H9 (cell line): ENCODE results near the gene SKIC8. TPM values are rescaled to one million over a fixed set of nuclear protein-coding genes. Genes with fewer than 3 reads are reported as not detected.
A peak's percentile ranks its signal among the peaks of the same experiment; 100 is the strongest.

ENCODE experiments used
- DNase-seq: peaks from one replicate; pipeline ENCODE4 v3.0.0-alpha.2; 2017
- H2AFZ ChIP-seq: one replicate; pipeline ENCODE4 v1.6.1; 2013; ENCODE audit warnings: mild to moderate bottlenecking, low read length, control low read depth, moderate library complexity
- H2AK5ac ChIP-seq: 2 replicates; pipeline ENCODE4 v1.6.1; 2013; ENCODE audit warnings: low read length, control low read depth, mixed read lengths; ENCODE audit not compliant: insufficient read length
- H2BK120ac ChIP-seq: one replicate; pipeline ENCODE4 v1.6.1; 2013; ENCODE audit warnings: low read depth, mild to moderate bottlenecking, low read length, control low read depth, inconsistent platforms; ENCODE audit not compliant: poor library complexity, severe bottlenecking
- H2BK12ac ChIP-seq: 2 replicates; pipeline ENCODE4 v1.6.1; 2013; ENCODE audit warnings: low read length, control low read depth, mixed read lengths, low read depth; ENCODE audit not compliant: insufficient read length
- H2BK15ac ChIP-seq: 2 replicates; pipeline ENCODE4 v1.6.1; 2013; ENCODE audit warnings: low read depth, low read length, control low read depth
- H2BK20ac ChIP-seq: one replicate; pipeline ENCODE4 v1.6.1; 2013; ENCODE audit warnings: low read depth, mild to moderate bottlenecking, low read length, control low read depth, inconsistent platforms; ENCODE audit not compliant: poor library complexity, severe bottlenecking
- H2BK5ac ChIP-seq: 2 replicates; pipeline ENCODE4 v1.6.1; 2013; ENCODE audit warnings: low read length, control low read depth, mixed read lengths; ENCODE audit not compliant: insufficient read length
- H3K14ac ChIP-seq: 2 replicates; pipeline ENCODE4 v1.6.1; 2013; ENCODE audit warnings: low read length, control low read depth; ENCODE audit not compliant: insufficient read depth
- H3K18ac ChIP-seq: 2 replicates; pipeline ENCODE4 v1.6.1; 2013; ENCODE audit warnings: low read depth, mild to moderate bottlenecking, mixed read lengths, low read length, control low read depth; ENCODE audit not compliant: insufficient read length
- H3K23ac ChIP-seq: 2 replicates; pipeline ENCODE4 v1.6.1; 2013; ENCODE audit warnings: low read length, control low read depth, mixed read lengths, low read depth; ENCODE audit not compliant: insufficient read length
- H3K23me2 ChIP-seq: 2 replicates; pipeline ENCODE4 v1.6.1; 2013; ENCODE audit warnings: low read depth, mild to moderate bottlenecking, mixed read lengths, low read length, control low read depth; ENCODE audit not compliant: insufficient read length, poor library complexity, severe bottlenecking
- H3K27ac ChIP-seq: 2 replicates; pipeline ENCODE4 v1.5.1; 2013; ENCODE audit warnings: low read length, control low read depth, mixed read lengths, low read depth; ENCODE audit not compliant: insufficient read length
- H3K27me3 ChIP-seq: 2 replicates; pipeline ENCODE4 v1.6.1; 2013; ENCODE audit warnings: low read length, control low read depth, inconsistent platforms; ENCODE audit not compliant: insufficient read depth
- H3K4ac ChIP-seq: 2 replicates; pipeline ENCODE4 v1.6.1; 2013; ENCODE audit warnings: low read depth, mild to moderate bottlenecking, control low read depth, inconsistent platforms, low read length, moderate library complexity
- H3K4me1 ChIP-seq: 2 replicates; pipeline ENCODE4 v1.6.1; 2013; ENCODE audit warnings: low read length, control low read depth, inconsistent platforms; ENCODE audit not compliant: insufficient read depth
- H3K4me2 ChIP-seq: 2 replicates; pipeline ENCODE4 v1.6.1; 2013; ENCODE audit warnings: low read length, control low read depth, mixed read lengths; ENCODE audit not compliant: insufficient read length, insufficient read depth
- H3K56ac ChIP-seq: 2 replicates; pipeline ENCODE4 v1.6.1; 2013; ENCODE audit warnings: low read depth, mild to moderate bottlenecking, mixed read lengths, low read length, control low read depth; ENCODE audit not compliant: insufficient read length
- H3K79me1 ChIP-seq: 2 replicates; pipeline ENCODE4 v1.6.1; 2013; ENCODE audit warnings: low read depth, mild to moderate bottlenecking, moderate library complexity, low read length, control low read depth, inconsistent platforms; ENCODE audit not compliant: insufficient read depth, poor library complexity, severe bottlenecking
- H3K79me2 ChIP-seq: 2 replicates; pipeline ENCODE4 v1.6.1; 2013; ENCODE audit warnings: low read length, control low read depth, inconsistent platforms; ENCODE audit not compliant: insufficient read depth
- H3K9ac ChIP-seq: 2 replicates; pipeline ENCODE4 v1.6.1; 2013; ENCODE audit warnings: low read length, control low read depth, mixed read lengths; ENCODE audit not compliant: insufficient read length; ENCODE audit errors: extremely low read depth
- H3K9me3 ChIP-seq: one replicate; pipeline ENCODE4 v1.6.1; 2013; ENCODE audit warnings: low read depth, low read length, inconsistent platforms; ENCODE audit not compliant: control insufficient read depth
- H3T11ph ChIP-seq: one replicate; pipeline ENCODE4 v1.6.1; 2013; ENCODE audit warnings: mild to moderate bottlenecking, low read length, control low read depth, inconsistent platforms
- H4K20me1 ChIP-seq: one replicate; pipeline ENCODE4 v1.6.1; 2013; ENCODE audit not compliant: control insufficient read depth, insufficient read length, insufficient read depth
- H4K5ac ChIP-seq: 2 replicates; pipeline ENCODE4 v1.6.1; 2013; ENCODE audit warnings: low read depth, mild to moderate bottlenecking, mixed read lengths, low read length, control low read depth; ENCODE audit not compliant: insufficient read length
- H4K8ac ChIP-seq: replicated peaks from 2 replicates; pipeline ENCODE4 v1.6.1; 2013; ENCODE audit warnings: low read length, control low read depth, mixed read lengths, low read depth; ENCODE audit not compliant: insufficient read length
- H4K91ac ChIP-seq: 2 replicates; pipeline ENCODE4 v1.6.1; 2013; ENCODE audit warnings: low read depth, mild to moderate bottlenecking, moderate library complexity, mixed read lengths, low read length, control low read depth; ENCODE audit not compliant: insufficient read length
- H3K27ac Mint-ChIP-seq, 3 experiments: 2 replicates in 2 of 3; 3 replicates in 1 of 3; pipeline ENCODE4 v1.8.0; 2020 to 2021; ENCODE audit warnings: mixed read lengths in 3 of 3, mild to moderate bottlenecking in 1 of 3, moderate library complexity in 1 of 3
- H3K27me3 Mint-ChIP-seq: 2 replicates; pipeline ENCODE4 v1.8.0; 2021; ENCODE audit warnings: low read depth, mild to moderate bottlenecking, moderate library complexity, mixed read lengths
- H3K36me3 Mint-ChIP-seq, 3 experiments: 2 replicates in 2 of 3; 3 replicates in 1 of 3; pipeline ENCODE4 v1.8.0; 2020 to 2021; ENCODE audit warnings: low read depth in 3 of 3, mixed read lengths in 3 of 3; ENCODE audit not compliant: insufficient read depth in 1 of 3
- H3K4me1 Mint-ChIP-seq, 2 experiments: 2 replicates each; pipeline ENCODE4 v1.8.0; 2020; ENCODE audit warnings: mixed read lengths in 2 of 2
- H3K4me3 Mint-ChIP-seq, 2 experiments: 2 replicates in 1 of 2; 3 replicates in 1 of 2; pipeline ENCODE4 v1.8.0; 2020 to 2021; ENCODE audit warnings: mild to moderate bottlenecking in 2 of 2, mixed read lengths in 2 of 2, moderate library complexity in 1 of 2
- H3K9me3 Mint-ChIP-seq, 2 experiments: 2 replicates in 1 of 2; 3 replicates in 1 of 2; pipeline ENCODE4 v1.8.0; 2020; ENCODE audit warnings: mild to moderate bottlenecking in 2 of 2, mixed read lengths in 2 of 2, moderate library complexity in 1 of 2
- CTCF ChIP-seq: fragments of 200-600 bp; sonication (generic); conservative IDR thresholded peaks from 3 replicates; pipeline ENCODE4 v1.8.0; 2021; ENCODE audit warnings: antibody characterized with exemption, mild to moderate bottlenecking
- WGBS: extraction: QIAGEN DNeasy Blood & Tissue Kit; methylation state at CpG from one replicate; pipeline ENCODE4 v1.1.7; 2013; ENCODE audit warnings: missing lambda C conversion rate, low lambda C conversion rate, mixed read lengths; ENCODE audit not compliant: insufficient read length; ENCODE audit errors: extremely low coverage; 5-methylcytosine and 5-hydroxymethylcytosine counted together
- total RNA-seq: library from RNA; stranded (reverse); gene quantifications from 2 replicates; pipeline ENCODE4 v1.2.1, GENCODE V29; 2021

The SKIC8 gene
- total RNA-seq, 1 experiment from 2014 or later = 45.6 TPM

GRCh38 chr15:78256044-78256437 is 43.4 kb downstream of the SKIC8 start:
- Mint-ChIP-seq H3K4me3 (no peak overlapping the region), H3K27ac (peak overlapping the region in 1 of 3 experiments; percentile 22; a peak in 1 of 7 replicates), H3K4me1 (0 out of 4 replicates have a peak, but pooled peaks cover 0 to 2% of the 10 kb centered on the region in 2 experiments), H3K36me3 (no peaks in the 10 kb centered on the region), H3K27me3 (peaks cover 2% of the 10 kb centered on the region), H3K9me3 (no peaks in the 10 kb centered on the region)
- Histone ChIP-seq H3K56ac (no peak overlapping the region), H3K23me2 (no peaks in the 10 kb centered on the region), H4K8ac (no peak overlapping the region), H3K23ac (no peak overlapping the region), H3K14ac (no peak overlapping the region), H3K4me1 (no peaks in the 10 kb centered on the region), H3K79me1 (no peaks in the 10 kb centered on the region), H2AFZ (no peak overlapping the region), H3K9me3 (no peaks in the 10 kb centered on the region), H3K4me2 (no peak overlapping the region), H3K18ac (no peak overlapping the region), H2BK20ac (no peak overlapping the region), H2BK12ac (no peak overlapping the region), H3T11ph (no peak overlapping the region), H3K9ac (no peak overlapping the region), H3K79me2 (no peaks in the 10 kb centered on the region), H2BK5ac (no peak overlapping the region), H2BK120ac (no peak overlapping the region), H2AK5ac (no peak overlapping the region), H2BK15ac (no peak overlapping the region), H3K27me3 (no peaks in the 10 kb centered on the region), H4K5ac (no peak overlapping the region), H4K91ac (no peak overlapping the region), H4K20me1 (no peaks in the 10 kb centered on the region), H3K27ac (no peak overlapping the region), H3K4ac (no peak overlapping the region)
- WGBS = no CpG with 5 or more reads among the region's 3 CpGs
- no peak for TF ChIP-seq CTCF
- DNase-seq = no peak
